Peyer's patch (tissue), 4 donors: ENCODE results near the gene AKT3. TPM values are rescaled to one million over a fixed set of nuclear protein-coding genes. Genes with fewer than 3 reads are reported as not detected.

Experiments
- DNase-seq, 3 donors: peaks; one replicate each; pipeline ENCODE4 v3.0.0-alpha.2; 2017 to 2019
- H3K27ac ChIP-seq, 4 donors: fragments of 200-600 bp; sonication (generic); one replicate each; pipeline ENCODE4 v1.5.1; 2016 to 2019
- H3K27me3 ChIP-seq, 2 donors: fragments of 200-600 bp; sonication (generic); one replicate each; pipeline ENCODE4 v1.5.1; 2019
- H3K36me3 ChIP-seq, 3 donors: fragments of 200-600 bp; sonication (generic); one replicate each; pipeline ENCODE4 v1.5.1; 2016 to 2019
- H3K4me1 ChIP-seq, 4 donors: fragments of 200-600 bp; sonication (generic); one replicate each; pipeline ENCODE4 v1.5.1; 2016 to 2019
- H3K4me3 ChIP-seq, 4 donors: fragments of 200-600 bp; sonication (generic); 1 replicate in 3 of 4; 2 replicates in 1 of 4; pipeline ENCODE4 v1.5.1; 2016 to 2019; ENCODE audit warnings: mild to moderate bottlenecking in 1 of 4
- H3K9me3 ChIP-seq, 4 donors: fragments of 200-600 bp; sonication (generic); one replicate each; pipeline ENCODE4 v1.5.1; 2016 to 2019; ENCODE audit warnings: mild to moderate bottlenecking in 1 of 4
- POLR2A ChIP-seq, 2 donors: fragments of 450-650 bp; IDR thresholded peaks; one replicate each; pipeline ENCODE4 v1.5.1; 2017; ENCODE audit warnings: antibody characterized with exemption in 2 of 2, mild to moderate bottlenecking in 2 of 2, moderate library complexity in 2 of 2
- total RNA-seq, 4 donors: library from RNA; depleted of rRNA; stranded (reverse); fragments of >200 nt; gene quantifications; one replicate each; pipeline ENCODE4 v1.1.0, GENCODE V29; 2016
- TF ChIP-seq, protein P1 (sequence below), 6 experiments: fragments of 450-650 bp in 4 of 6; fragments of 200-600 bp in 2 of 6; sonication (generic) in 1 of 6; IDR thresholded peaks; one replicate each; pipeline ENCODE4 v1.5.1; 2017 to 2019; ENCODE audit warnings: antibody characterized with exemption in 6 of 6, mild to moderate bottlenecking in 3 of 6, moderate library complexity in 1 of 6

Gene AKT3
- total RNA-seq, 4 donors from 2014 or later: 4.4 to 71.8 (median 15.2) TPM

DNA sequence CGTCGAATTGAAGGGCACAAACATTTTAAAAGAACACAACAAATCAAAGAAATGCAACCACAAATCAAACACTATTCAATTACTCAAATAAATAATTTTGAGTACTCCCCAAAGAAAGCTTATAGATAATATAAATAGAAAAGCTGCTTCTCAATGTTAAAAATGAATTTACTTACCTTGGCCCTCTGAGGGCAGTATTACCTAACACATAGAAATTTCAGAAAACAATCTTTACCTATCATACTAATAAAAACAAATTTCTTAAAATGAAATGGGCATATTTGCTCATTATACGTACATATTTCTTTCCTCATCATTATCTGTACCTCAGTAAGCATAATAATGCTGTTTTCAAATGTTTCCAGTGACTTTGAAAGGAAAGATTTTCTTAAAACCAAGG is 141.8 kb downstream of the AKT3 start:
- TF ChIP-seq, protein P1, sequence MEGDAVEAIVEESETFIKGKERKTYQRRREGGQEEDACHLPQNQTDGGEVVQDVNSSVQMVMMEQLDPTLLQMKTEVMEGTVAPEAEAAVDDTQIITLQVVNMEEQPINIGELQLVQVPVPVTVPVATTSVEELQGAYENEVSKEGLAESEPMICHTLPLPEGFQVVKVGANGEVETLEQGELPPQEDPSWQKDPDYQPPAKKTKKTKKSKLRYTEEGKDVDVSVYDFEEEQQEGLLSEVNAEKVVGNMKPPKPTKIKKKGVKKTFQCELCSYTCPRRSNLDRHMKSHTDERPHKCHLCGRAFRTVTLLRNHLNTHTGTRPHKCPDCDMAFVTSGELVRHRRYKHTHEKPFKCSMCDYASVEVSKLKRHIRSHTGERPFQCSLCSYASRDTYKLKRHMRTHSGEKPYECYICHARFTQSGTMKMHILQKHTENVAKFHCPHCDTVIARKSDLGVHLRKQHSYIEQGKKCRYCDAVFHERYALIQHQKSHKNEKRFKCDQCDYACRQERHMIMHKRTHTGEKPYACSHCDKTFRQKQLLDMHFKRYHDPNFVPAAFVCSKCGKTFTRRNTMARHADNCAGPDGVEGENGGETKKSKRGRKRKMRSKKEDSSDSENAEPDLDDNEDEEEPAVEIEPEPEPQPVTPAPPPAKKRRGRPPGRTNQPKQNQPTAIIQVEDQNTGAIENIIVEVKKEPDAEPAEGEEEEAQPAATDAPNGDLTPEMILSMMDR (IDR thresholded peaks at IDR 0.05): peak in 1 of 6 experiments; percentile 16
- no peak for TF ChIP-seq POLR2A (IDR thresholded peaks at IDR 0.05)
- no peak overlapping the region for H3K4me3 ChIP-seq
- no peaks in the 10 kb centered on the region for H3K4me1 ChIP-seq
- H3K27me3 ChIP-seq: no peaks in the 10 kb centered on the region
- no peaks in the 10 kb centered on the region for H3K9me3 ChIP-seq
- no peaks in the 10 kb centered on the region for H3K36me3 ChIP-seq
- H3K27ac ChIP-seq: no peak overlapping the region
- DNase-seq: no peak

DNA sequence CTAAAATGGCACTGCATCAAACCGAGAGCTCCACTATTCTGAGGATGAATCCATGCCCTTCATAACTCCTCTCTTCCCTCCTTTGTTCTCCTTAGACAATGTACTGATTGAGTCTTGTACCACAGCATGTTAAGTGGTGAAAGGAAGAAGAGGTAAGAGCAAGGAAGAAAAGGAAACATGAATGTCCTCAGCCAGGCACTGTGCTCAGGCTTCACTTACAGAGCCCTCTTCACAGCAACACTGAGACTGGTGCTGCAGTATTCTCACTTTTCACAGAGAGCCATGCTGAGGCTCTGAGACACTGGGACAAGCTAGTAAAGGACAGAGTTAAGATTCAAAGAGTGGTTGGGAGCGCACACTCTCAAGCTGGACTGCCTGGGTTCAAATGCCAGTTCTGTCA is 143.5 kb downstream of the AKT3 start:
- no peaks in the 10 kb centered on the region for H3K4me1 ChIP-seq
- no peak overlapping the region for H3K4me3 ChIP-seq
- H3K27ac ChIP-seq: no peak overlapping the region
- H3K36me3 ChIP-seq: no peaks in the 10 kb centered on the region
- no peaks in the 10 kb centered on the region for H3K27me3 ChIP-seq
- TF ChIP-seq, protein P1 (IDR thresholded peaks at IDR 0.05): no peak
- TF ChIP-seq POLR2A (IDR thresholded peaks at IDR 0.05): no peak
- no peak for DNase-seq
- no peaks in the 10 kb centered on the region for H3K9me3 ChIP-seq

DNA sequence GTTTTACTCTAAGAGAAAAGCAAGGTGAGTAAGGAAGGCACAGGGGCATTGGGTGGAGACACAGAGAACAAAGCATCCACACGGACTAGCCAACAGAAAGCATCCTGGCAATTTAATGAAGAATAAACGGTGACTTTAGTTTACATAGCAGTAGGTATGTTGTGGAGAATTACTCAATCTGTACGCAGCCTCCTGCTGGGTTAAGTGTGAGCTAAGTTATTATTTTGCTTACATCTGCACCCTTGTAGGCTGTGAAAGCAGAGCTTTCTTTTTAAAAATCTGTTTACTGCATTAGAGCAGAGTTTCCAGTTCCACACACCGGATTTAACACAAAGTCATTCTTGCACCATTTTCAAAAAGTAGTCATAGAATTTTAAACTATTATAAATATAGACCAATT is 144.5 kb downstream of the AKT3 start:
- no peaks in the 10 kb centered on the region for H3K27me3 ChIP-seq
- H3K4me3 ChIP-seq: no peak overlapping the region
- no peak for DNase-seq
- TF ChIP-seq, protein P1 (IDR thresholded peaks at IDR 0.05): no peak
- no peak for TF ChIP-seq POLR2A (IDR thresholded peaks at IDR 0.05)
- no peak overlapping the region for H3K27ac ChIP-seq
- H3K36me3 ChIP-seq: no peaks in the 10 kb centered on the region
- no peaks in the 10 kb centered on the region for H3K4me1 ChIP-seq
- no peaks in the 10 kb centered on the region for H3K9me3 ChIP-seq

DNA sequence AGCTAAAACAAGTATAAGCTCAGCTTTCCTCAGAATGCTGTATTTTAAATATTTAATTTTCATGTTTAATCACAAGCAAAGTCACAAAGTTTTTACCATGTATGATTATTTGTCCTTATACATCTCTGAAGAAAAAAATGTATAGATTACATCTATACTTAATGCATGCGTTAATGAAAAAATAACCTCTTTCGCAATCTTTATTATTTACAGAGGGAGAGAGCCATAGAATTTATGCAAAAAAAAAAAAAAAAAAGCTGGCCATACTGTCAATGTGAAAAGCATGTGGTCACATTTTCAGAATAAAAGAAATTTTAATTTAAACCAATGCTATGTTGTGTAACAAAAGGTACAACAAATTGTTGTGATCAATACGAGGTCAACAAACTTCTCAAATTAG is 148.2 kb downstream of the AKT3 start:
- Histone ChIP-seq H3K27ac (no peak overlapping the region), H3K27me3 (no peaks in the 10 kb centered on the region), H3K9me3 (no peaks in the 10 kb centered on the region), H3K4me3 (no peak overlapping the region), H3K4me1 (no peaks in the 10 kb centered on the region), H3K36me3 (no peaks in the 10 kb centered on the region)
- DNase-seq: no peak
- TF ChIP-seq, protein P1 (IDR thresholded peaks at IDR 0.05): no peak
- TF ChIP-seq POLR2A (IDR thresholded peaks at IDR 0.05): no peak

GRCh38 chr1:243693800-243694199 is 156.2 kb downstream of the AKT3 start:
- no peak overlapping the region for H3K4me3 ChIP-seq
- peaks cover 0 to 6% (median 0%) of the 10 kb centered on the region in 3 donors for H3K36me3 ChIP-seq
- H3K9me3 ChIP-seq: no peaks in the 10 kb centered on the region
- no peaks in the 10 kb centered on the region for H3K27me3 ChIP-seq
- no peak overlapping the region for H3K27ac ChIP-seq
- no peak for DNase-seq
- TF ChIP-seq, protein P1 (IDR thresholded peaks at IDR 0.05): no peak
- no peak for TF ChIP-seq POLR2A (IDR thresholded peaks at IDR 0.05)
- H3K4me1 ChIP-seq: no peaks in the 10 kb centered on the region

DNA sequence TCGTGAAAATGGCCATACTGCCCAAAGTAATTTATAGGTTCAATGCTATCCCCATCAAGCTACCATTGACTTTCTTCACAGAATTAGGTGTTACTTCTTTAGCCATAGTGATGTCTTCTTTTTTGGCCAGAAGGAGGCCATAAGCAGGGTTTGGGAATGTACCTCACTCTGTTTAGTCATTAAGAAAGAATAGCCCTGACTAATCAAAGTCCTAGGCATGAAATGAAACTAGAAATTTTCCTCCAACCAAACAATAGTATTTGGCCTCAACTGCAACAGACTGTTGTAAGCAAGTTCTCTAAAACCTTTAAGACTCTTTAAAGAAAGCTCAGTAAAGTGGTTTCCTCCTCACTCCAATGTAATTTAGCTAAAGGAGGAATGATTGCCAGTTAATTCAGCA is 163.9 kb downstream of the AKT3 start:
- TF ChIP-seq, protein P1 (IDR thresholded peaks at IDR 0.05): no peak
- Histone ChIP-seq H3K4me1 (no peaks in the 10 kb centered on the region), H3K9me3 (no peaks in the 10 kb centered on the region), H3K4me3 (no peak overlapping the region), H3K27ac (no peak overlapping the region), H3K27me3 (no peaks in the 10 kb centered on the region), H3K36me3 (no peaks in the 10 kb centered on the region)
- no peak for DNase-seq
